Kidney epithelial cell (primary cell): ENCODE results near the gene MCM10. TPM values are rescaled to one million over a fixed set of nuclear protein-coding genes. Genes with fewer than 3 reads are reported as not detected.

Experiments
- DNase-seq: peaks from one replicate; pipeline ENCODE4 v3.0.0-alpha.2; 2010; ENCODE audit warnings: low read depth
- H3K27me3 ChIP-seq: 2 replicates; pipeline ENCODE4 v1.6.0; 2011; ENCODE audit warnings: low read length; ENCODE audit not compliant: control insufficient read depth, insufficient read depth
- H3K36me3 ChIP-seq: 2 replicates; pipeline ENCODE4 v1.5.1; 2011; ENCODE audit warnings: low read length; ENCODE audit not compliant: control insufficient read depth, insufficient read depth
- H3K4me3 ChIP-seq: 2 replicates; pipeline ENCODE4 v1.5.1; 2011; ENCODE audit warnings: low read depth, mild to moderate bottlenecking, control low read depth, low read length
- total RNA-seq: library from RNA; depleted of rRNA; stranded (reverse); fragments of >200 nt; gene quantifications from 2 replicates; pipeline ENCODE4 v1.2.3, GENCODE V29; 2015
- TF ChIP-seq, protein P1 (sequence below): IDR thresholded peaks from 2 replicates; pipeline ENCODE4 v1.5.1; 2011; ENCODE audit warnings: mild to moderate bottlenecking, moderate library complexity, low read length, control low read depth, inconsistent platforms; ENCODE audit not compliant: insufficient read depth, poor library complexity, severe bottlenecking

MCM10 gene
- total RNA-seq, 1 donor from 2014 or later: 2.4 TPM

DNA sequence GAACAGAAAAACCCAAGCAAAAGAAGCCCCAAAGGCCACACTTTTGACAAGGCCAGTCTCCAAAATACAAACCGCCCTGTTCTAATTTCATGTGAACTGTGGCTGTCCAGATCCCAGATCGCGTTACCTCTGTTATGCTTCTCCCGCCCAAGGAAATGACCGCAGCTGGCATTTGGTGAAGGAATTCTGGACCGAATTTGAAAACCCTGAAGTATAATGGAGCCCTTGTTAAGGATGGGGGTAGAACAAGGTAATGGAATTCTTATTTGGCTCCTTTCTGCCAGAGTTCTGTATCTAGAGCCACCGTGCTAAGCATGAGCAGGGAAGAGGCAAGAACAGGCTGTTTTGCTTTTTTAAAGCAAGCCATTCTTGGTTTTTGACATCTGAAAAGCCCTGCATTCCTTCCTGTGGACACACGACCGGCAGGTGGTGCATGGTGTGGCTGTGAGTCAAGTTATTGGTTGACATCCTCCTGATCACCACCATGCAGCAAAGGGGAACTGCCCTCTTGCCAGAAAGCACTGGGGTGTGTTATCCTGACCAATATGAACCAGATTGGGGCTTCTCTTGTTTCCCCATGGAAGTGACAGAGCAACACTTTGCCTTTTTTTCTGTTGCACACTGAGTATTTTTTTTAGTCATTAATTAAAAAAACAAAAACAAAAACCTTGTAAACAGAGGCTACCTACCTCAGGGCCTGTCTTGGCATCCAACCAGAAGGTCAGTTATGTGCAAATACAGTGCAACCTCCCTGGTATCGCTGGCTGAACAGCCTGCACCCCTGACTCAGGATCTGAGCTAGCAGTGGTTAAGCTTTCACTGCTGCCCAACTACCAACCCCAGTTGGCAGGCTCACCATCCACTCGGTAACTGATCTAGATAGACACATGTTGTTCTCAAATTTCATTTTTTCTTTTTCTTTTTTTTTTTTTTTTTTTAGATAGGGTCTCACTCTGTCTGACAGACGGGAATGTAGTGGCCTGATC is 58.6 kb downstream of the MCM10 start:
- DNase-seq: no peak
- no peak overlapping the region for H3K4me3 ChIP-seq
- TF ChIP-seq, protein P1, sequence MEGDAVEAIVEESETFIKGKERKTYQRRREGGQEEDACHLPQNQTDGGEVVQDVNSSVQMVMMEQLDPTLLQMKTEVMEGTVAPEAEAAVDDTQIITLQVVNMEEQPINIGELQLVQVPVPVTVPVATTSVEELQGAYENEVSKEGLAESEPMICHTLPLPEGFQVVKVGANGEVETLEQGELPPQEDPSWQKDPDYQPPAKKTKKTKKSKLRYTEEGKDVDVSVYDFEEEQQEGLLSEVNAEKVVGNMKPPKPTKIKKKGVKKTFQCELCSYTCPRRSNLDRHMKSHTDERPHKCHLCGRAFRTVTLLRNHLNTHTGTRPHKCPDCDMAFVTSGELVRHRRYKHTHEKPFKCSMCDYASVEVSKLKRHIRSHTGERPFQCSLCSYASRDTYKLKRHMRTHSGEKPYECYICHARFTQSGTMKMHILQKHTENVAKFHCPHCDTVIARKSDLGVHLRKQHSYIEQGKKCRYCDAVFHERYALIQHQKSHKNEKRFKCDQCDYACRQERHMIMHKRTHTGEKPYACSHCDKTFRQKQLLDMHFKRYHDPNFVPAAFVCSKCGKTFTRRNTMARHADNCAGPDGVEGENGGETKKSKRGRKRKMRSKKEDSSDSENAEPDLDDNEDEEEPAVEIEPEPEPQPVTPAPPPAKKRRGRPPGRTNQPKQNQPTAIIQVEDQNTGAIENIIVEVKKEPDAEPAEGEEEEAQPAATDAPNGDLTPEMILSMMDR: peak; percentile 33

DNA sequence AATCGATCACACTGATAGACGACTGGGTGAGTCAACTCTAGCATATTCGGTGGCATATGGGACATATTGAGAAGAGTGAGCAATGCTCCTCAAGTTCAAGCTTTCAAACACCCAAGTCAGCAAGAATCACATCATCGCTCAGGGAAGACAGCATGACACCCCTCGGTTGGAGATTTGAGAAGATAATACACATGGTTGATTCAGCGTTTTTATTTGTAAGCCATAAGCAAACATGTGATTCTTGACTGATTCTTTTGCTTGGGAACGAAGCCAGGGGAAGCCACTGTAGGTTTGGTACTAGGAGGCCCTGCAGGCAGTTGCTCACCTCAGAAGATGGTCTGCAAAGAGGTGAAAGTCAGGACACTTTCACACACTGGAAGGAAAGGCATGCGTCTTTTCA is 60.2 kb downstream of the MCM10 start:
- Histone ChIP-seq H3K4me3 (no peak overlapping the region), H3K36me3 (no peaks in the 10 kb centered on the region), H3K27me3 (no peaks in the 10 kb centered on the region)
- DNase-seq: no peak
- TF ChIP-seq, protein P1: no peak

More for the DNA sequence above, 58.6 kb downstream of the MCM10 start:
- no peaks in the 10 kb centered on the region for H3K27me3 ChIP-seq
- H3K36me3 ChIP-seq: no peaks in the 10 kb centered on the region

DNA sequence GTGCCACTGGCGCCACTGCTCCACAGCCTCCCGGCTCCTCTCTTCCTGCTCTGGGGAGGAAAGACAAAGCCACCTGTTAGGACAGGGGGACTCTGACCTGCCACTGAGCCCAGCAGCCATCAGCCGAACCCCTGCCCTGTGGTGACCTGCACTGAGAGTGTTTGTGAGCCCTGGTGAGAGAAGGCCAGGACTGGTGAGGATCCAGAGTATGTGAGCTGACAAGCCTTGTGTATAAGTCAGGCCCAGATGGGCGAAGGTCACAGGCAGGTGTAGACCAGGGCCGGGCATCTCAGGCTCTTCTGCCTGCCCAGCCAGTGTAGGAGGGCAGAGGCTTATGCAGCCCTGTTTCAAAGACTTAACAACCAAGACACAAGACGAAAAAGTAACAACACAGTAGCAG is 60.8 kb downstream of the MCM10 start:
- Histone ChIP-seq H3K27me3 (no peaks in the 10 kb centered on the region), H3K4me3 (no peak overlapping the region), H3K36me3 (no peaks in the 10 kb centered on the region)
- no peak for DNase-seq
- TF ChIP-seq, protein P1: no peak

DNA sequence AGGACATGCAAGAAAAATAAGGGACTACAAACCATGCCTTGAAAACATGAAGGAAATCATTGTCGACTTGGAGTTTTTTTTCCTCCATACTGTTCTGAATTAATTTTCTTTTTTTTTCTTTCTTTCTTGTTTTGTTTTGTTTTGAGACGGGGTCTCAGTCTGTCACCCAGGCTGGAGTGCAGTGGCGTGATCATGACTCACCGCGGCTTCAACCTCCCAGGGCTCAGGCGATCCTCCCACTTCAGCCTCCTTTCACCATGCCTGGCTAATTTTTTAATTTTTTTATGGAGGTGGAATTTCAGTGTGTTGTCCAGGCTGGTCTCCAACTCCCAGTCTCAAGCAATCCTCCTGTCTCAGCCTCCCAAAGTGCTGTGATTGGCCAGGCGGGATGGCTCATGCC is 61.2 kb downstream of the MCM10 start:
- no peak for DNase-seq
- no peaks in the 10 kb centered on the region for H3K36me3 ChIP-seq
- TF ChIP-seq, protein P1: no peak
- no peak overlapping the region for H3K4me3 ChIP-seq
- no peaks in the 10 kb centered on the region for H3K27me3 ChIP-seq

DNA sequence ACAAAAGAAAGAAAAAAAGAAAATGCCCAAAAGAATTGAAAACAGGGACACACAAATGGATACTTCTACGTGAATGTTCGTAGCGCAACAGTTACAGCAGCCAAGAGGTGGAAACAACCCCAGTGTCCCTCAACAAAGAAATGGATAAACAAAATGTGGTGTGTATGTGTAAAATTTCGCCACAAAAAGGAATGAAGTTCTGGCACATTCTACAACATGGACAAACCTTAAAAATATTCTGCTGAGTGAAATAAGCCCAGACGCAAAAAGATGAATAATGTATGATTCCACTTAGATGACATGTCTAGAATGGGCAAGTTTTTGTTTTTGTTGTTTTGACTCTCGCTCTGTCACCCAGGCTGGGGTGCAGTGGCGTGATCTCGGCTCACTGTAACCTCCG is 61.9 kb downstream of the MCM10 start:
- H3K4me3 ChIP-seq: no peak overlapping the region
- no peaks in the 10 kb centered on the region for H3K27me3 ChIP-seq
- H3K36me3 ChIP-seq: no peaks in the 10 kb centered on the region
- no peak for DNase-seq
- TF ChIP-seq, protein P1: no peak
